Mucosa of gallbladder (tissue), 1 donor: Measurements from ENCODE around the gene ATXN10. TPM values are rescaled to one million over a fixed set of nuclear protein-coding genes. Genes with fewer than 3 reads are reported as not detected.
A peak's percentile ranks its signal among the peaks of the same experiment; 100 is the strongest.
"Not testable (repeated sequence)": the region's sequence is repeated elsewhere in the genome, so short reads cannot be mapped to it uniquely, and the experiment has no call there.

Experiments
- DNase-seq: peaks from one replicate; pipeline ENCODE4 v3.0.0-alpha.2; 2020; ENCODE audit warnings: low spot score
- total RNA-seq: library from RNA; stranded (reverse); gene quantifications from one replicate; pipeline ENCODE4 v1.2.1, GENCODE V29; 2021
- donor health status: DM: no; HTN: no; CAD: no.

The ATXN10 gene
- total RNA-seq, 1 donor from 2014 or later: 135 TPM

- DNase-seq: no peak
Measured at GRCh38 chr22:45784357-45785277, 113.0 kb downstream of the ATXN10 start.

GRCh38 chr22:45785458-45785857 lies 113.8 kb downstream of the ATXN10 start:
- peak; percentile 53 for DNase-seq

- DNase-seq: no peak
Measured at GRCh38 chr22:45786726-45787125, 115.1 kb downstream of the ATXN10 start.

GRCh38 chr22:45787759-45788158 lies 116.1 kb downstream of the ATXN10 start:
- DNase-seq: no peak

- DNase-seq: no peak
Measured at GRCh38 chr22:45788522-45788921, 116.9 kb downstream of the ATXN10 start.

GRCh38 chr22:45790401-45790800 lies 118.8 kb downstream of the ATXN10 start:
- no peak for DNase-seq

- DNase-seq: no peak
Measured at GRCh38 chr22:45793161-45793560, 121.5 kb downstream of the ATXN10 start.

GRCh38 chr22:45793892-45794291 lies 122.3 kb downstream of the ATXN10 start:
- no peak for DNase-seq

- not testable (repeated sequence) for DNase-seq
Measured at GRCh38 chr22:45796009-45796408, 124.4 kb downstream of the ATXN10 start.

- DNase-seq: no peak
Measured at GRCh38 chr22:45799291-45799690, 127.7 kb downstream of the ATXN10 start.

- DNase-seq: no peak
Measured at GRCh38 chr22:45802054-45802453, 130.4 kb downstream of the ATXN10 start.

GRCh38 chr22:45804319-45804985 lies 132.8 kb downstream of the ATXN10 start:
- DNase-seq: no peak

- DNase-seq: no peak
Measured at GRCh38 chr22:45804986-45805325, 133.3 kb downstream of the ATXN10 start.

- DNase-seq: no peak
Measured at GRCh38 chr22:45805413-45805812, 133.8 kb downstream of the ATXN10 start.

- DNase-seq: no peak
Measured at GRCh38 chr22:45807156-45807915, 135.7 kb downstream of the ATXN10 start.

- no peak for DNase-seq
Measured at GRCh38 chr22:45812910-45813309, 141.3 kb downstream of the ATXN10 start.

- no peak for DNase-seq
Measured at GRCh38 chr22:45814198-45814597, 142.6 kb downstream of the ATXN10 start.

GRCh38 chr22:45816776-45817175 lies 145.1 kb downstream of the ATXN10 start:
- DNase-seq: no peak

- no peak for DNase-seq
Measured at GRCh38 chr22:45817745-45818423, 146.2 kb downstream of the ATXN10 start.

GRCh38 chr22:45818424-45819085 lies 146.9 kb downstream of the ATXN10 start:
- DNase-seq: no peak

GRCh38 chr22:45819305-45819704 lies 147.7 kb downstream of the ATXN10 start:
- no peak for DNase-seq
